ENCODE data around the gene RPL4.
A peak's percentile ranks its signal among the peaks of the same experiment; 100 is the strongest.
"Not testable (repeated sequence)": the region's sequence is repeated elsewhere in the genome, so short reads cannot be mapped to it uniquely, and the experiment has no call there.

Gene RPL4

DNA sequence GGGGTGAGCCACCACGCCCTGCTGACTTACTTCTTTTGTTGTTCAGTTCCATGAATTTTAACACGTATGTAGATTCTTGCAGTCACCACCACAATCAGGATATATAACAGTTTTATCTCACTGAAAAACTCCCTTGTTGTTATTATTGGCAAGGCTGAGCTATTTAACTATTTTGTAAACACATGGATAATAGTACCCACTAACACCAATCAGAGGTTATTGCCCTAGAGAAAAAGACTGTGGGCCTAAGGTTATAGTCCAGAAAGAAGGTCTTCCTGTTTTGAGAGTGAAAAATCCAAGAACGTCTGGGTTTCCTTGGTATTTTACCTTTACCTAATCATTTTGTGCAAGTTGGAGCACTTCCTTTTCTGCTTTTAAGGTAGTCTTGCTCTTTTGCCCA, 9.9 kb upstream of the RPL4 start:
- TF ChIP-seq, protein P1, sequence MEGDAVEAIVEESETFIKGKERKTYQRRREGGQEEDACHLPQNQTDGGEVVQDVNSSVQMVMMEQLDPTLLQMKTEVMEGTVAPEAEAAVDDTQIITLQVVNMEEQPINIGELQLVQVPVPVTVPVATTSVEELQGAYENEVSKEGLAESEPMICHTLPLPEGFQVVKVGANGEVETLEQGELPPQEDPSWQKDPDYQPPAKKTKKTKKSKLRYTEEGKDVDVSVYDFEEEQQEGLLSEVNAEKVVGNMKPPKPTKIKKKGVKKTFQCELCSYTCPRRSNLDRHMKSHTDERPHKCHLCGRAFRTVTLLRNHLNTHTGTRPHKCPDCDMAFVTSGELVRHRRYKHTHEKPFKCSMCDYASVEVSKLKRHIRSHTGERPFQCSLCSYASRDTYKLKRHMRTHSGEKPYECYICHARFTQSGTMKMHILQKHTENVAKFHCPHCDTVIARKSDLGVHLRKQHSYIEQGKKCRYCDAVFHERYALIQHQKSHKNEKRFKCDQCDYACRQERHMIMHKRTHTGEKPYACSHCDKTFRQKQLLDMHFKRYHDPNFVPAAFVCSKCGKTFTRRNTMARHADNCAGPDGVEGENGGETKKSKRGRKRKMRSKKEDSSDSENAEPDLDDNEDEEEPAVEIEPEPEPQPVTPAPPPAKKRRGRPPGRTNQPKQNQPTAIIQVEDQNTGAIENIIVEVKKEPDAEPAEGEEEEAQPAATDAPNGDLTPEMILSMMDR (IDR thresholded peaks at IDR 0.05), result no peak
- no peak overlapping the region for H3K4me3 ChIP-seq
- H3K27ac ChIP-seq, result no peak overlapping the region
- DNase-seq (ENCODE audit: low spot score), result no peak

DNA sequence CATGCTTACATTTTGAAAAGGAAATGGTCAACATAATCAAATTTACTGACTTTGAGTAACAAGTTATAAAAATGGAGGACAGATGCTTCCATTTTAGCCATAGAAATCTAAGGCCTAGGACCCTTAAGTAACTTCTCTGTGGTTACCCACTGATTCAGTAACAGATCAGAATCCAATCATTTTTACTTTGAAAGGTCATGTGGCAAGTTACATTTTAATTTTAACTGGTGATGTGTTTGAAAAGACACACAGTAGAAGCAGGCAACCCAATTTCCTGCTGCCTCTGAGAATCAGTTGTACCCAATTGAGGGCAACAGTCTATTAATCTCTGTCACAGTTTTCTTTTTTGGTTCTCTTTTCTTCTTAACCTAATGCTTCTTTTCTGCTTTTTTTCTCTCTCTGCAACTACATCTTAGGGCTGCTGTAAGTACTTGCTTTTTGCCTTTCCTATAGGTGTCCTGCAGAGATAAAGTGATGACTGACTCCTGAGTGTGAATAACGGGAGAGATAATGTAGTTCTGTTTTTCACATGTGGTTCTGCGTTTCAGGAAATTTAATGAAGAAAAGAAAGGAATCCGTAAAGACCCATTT, 3.7 kb upstream of the RPL4 start:
- H3K4me3 ChIP-seq, result no peak overlapping the region
- TF ChIP-seq, protein P1 (IDR thresholded peaks at IDR 0.05), result no peak
- no peak overlapping the region for H3K27ac ChIP-seq
- no peak for DNase-seq (ENCODE audit: low spot score)

DNA sequence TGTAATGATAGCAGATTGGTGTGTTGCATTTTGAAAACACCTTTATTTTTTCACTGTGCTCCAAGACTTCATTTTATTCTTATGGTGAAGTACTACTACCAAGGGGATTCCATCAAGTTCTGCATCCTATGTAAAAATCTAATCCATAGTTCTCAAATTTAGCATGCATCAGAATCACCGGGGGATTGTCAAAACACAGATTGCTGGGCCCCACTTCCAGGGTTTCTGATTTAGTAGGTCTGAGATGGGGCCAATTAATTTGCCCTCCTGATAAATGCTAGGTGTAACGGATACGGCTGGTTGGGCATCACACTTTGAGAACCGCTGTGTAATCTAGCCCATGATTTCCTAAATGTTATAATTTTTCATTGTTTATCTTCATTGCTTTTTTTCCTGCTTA, 1.2 kb upstream of the RPL4 start:
- no peak for DNase-seq (ENCODE audit: low spot score)
- peak overlapping the region in 1 of 2 donors; percentile 94 for H3K27ac ChIP-seq
- TF ChIP-seq, protein P1 (IDR thresholded peaks at IDR 0.05), result no peak
- peak overlapping the region; percentile 84 for H3K4me3 ChIP-seq

DNA sequence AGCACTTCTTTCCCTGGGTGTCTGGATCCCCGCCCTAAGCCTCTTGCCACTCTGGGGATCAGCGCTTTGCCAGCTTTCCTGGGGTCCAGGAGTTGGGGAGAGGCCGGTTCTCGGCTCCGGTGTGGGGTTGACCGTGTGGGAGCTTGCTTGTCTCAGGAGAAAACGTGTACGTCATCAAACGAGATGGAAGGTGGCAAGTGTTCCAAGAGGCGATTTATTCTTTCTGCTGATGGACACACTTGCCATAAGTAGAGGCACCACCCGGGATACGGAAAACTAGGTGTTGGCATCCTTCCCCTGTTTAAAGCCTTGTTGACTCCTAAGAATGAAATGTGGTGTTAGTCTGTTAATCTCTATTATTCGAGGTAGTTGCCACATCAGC, 766 bp upstream of the RPL4 start:
- peak overlapping the region; percentile 91 to 94 for H3K27ac ChIP-seq
- peak; percentile 88 for DNase-seq (ENCODE audit: low spot score)
- TF ChIP-seq, protein P1 (IDR thresholded peaks at IDR 0.05), result no peak
- peak overlapping the region; percentile 84 for H3K4me3 ChIP-seq

DNA sequence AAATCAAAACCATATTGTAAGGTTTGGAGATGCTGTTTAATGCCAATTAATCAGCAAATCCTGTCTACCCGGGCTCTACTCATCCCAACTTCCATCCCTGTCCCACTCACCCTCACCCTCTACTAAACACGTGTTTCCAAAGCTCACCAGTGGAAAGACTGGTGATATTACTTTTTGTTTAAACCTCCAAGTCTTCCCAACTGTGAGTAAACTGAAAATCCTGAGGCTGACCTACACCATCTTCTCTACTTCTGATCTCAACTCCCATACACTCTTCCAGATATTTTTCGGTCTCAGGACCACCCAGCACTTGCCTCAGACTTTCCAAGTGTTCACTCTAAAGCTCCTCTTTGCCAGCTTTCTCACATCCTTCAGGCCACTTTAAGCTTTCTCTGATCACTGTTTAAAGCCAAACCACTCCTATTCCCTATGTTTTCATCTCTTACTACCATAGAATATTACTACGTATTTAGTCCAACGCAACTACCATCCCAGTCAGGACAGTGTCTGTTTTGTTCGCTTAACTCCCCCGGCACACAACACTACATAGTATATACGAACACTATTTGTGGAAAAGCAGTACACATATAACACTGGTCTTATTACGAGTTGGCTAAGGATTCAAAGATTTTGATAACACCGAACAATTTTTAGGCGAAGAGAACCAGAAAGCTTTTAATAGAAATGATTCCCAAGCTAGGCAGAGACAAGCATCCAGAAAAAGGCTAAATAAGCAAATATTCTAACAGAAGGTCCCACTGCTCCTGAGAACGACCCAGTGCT, 684 bp downstream of the RPL4 start:
- peak overlapping the region; percentile 91 to 94 for H3K27ac ChIP-seq
- TF ChIP-seq, protein P1 (IDR thresholded peaks at IDR 0.05), result no peak
- no peak for DNase-seq (ENCODE audit: low spot score)
- H3K4me3 ChIP-seq, result peak overlapping the region; percentile 84

DNA sequence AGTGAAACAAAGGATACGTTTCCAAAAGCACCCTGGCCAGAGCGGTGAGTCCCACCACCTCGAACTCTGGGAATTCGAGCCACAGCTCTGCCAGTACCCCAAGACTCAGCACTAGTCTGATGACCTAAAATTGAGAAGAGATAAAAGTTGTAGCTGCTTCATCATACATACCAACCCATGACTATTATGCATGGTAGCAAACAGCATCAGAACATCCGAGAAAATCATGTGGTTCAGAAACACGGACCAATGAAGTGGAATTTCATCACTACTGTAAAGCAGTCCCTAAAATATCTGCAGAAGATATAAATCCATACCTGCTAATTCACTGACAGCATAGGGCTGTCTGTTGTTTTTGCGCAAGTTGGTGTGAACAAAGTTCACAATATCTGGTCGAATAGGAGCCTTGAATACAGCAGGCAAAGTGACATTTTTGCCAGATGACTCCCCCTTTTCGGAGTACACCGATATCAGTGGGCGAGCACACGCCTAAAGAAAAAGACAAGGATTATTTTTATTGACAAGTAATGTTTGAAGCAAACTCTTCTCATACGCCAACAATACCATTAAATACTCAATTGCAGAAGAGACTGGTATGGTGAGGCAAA, 1.5 kb downstream of the RPL4 start:
- not testable (repeated sequence) for DNase-seq (ENCODE audit: low spot score); H3K27ac ChIP-seq
- H3K4me3 ChIP-seq, result peak overlapping the region; percentile 84

DNA sequence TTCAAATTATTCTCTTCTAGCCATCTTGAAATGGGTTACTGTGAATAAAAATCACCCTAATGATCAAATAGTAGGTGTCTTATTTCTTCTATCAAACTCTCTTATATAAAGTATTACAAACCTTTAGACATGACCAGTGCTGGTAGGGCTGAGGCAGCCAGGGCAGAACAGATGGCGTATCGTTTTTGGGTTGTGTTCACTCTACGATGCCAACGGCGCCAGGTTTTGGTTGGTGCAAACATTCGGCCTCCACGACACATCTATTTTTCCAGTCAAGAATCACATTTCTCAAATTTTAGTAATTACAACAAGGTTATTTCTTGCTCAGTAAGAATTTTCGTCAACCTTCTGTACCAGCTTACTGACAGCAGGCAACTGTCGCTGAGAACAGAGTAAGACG, 2.2 kb downstream of the RPL4 start:
- no peak overlapping the region for H3K4me3 ChIP-seq
- TF ChIP-seq, protein P1 (IDR thresholded peaks at IDR 0.05), result no peak
- no peak for DNase-seq (ENCODE audit: low spot score)
- H3K27ac ChIP-seq, result no peak overlapping the region

DNA sequence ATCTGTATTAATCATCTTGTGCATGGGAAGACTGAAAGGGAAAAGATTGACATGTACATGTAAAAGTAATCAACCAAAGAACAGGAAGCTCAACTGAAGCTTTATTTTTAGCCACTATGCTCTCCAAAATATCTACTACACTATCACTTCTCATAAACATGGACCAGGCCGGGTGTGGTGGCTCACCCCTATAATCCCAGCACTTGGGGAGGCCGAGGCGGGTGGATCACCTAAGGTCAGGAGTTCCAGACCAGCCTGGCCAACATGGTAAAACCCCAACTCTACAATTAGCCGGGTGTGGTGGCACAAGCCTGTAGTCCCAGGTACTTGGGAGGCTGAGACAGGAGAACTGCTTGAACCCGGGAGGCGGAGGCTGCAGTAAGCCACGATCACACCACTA, 4.3 kb downstream of the RPL4 start:
- not testable (repeated sequence) for DNase-seq (ENCODE audit: low spot score); H3K27ac ChIP-seq; H3K4me3 ChIP-seq
